C4-2B (cell line): ENCODE results near the gene VPS39.

Experiments
- CTCF ChIP-seq: fragments of 450-650 bp; conservative IDR thresholded peaks from 2 replicates; pipeline ENCODE4 v1.5.1; 2017; ENCODE audit warnings: mild to moderate bottlenecking
- ZFX ChIP-seq: fragments of 450-650 bp; IDR thresholded peaks from 2 replicates; pipeline ENCODE4 v1.6.1; 2017

GRCh38 chr15:42253300-42253699, 45.2 kb upstream of the VPS39 start:
- TF ChIP-seq CTCF (no peak), ZFX (no peak)
